ENCODE results near the gene BEGAIN.

BEGAIN gene

GRCh38 chr14:100539003-100539660, 48.1 kb downstream of the BEGAIN start:
- H3K9me2 ChIP-seq (replicated peaks; ENCODE audit: control insufficient read depth, low read length) = no peaks in the 10 kb centered on the region
- no peaks in the 10 kb centered on the region for H3F3A ChIP-seq (ENCODE audit: control insufficient read depth, insufficient read depth)
- no peaks in the 10 kb centered on the region for H3K36me3 ChIP-seq (ENCODE audit: control insufficient read depth, low read length)
- no peaks in the 10 kb centered on the region for H3K79me2 ChIP-seq (ENCODE audit: control insufficient read depth, low read length)
- TF ChIP-seq CTCF (IDR thresholded peaks at IDR 0.05; ENCODE audit: low read depth, low read length, poor library complexity, severe bottlenecking) (no peak), EZH2phosphoT487 (IDR thresholded peaks at IDR 0.05; ENCODE audit: borderline replicate concordance, low read length) (no peak)
- no peak overlapping the region for H3K27ac ChIP-seq (ENCODE audit: low read depth, low read length)
- no peaks in the 10 kb centered on the region for H3K9me3 ChIP-seq (ENCODE audit: control insufficient read depth, insufficient read depth, low read length)
- no peaks in the 10 kb centered on the region for H4K20me1 ChIP-seq (ENCODE audit: control insufficient read depth, insufficient read depth, low read depth, low read length)
- H3K4me2 ChIP-seq (ENCODE audit: low read length) = no peak overlapping the region
- no peak overlapping the region for H3K4me3 ChIP-seq (ENCODE audit: low read length)
- no peaks in the 10 kb centered on the region for H3K27me3 ChIP-seq (ENCODE audit: control insufficient read depth, low read length)
- no peaks in the 10 kb centered on the region for H3K4me1 ChIP-seq (ENCODE audit: control insufficient read depth, low read length)

- no peak for TF ChIP-seq CTCF (IDR thresholded peaks at IDR 0.05; ENCODE audit: low read depth, low read length, poor library complexity, severe bottlenecking)
- TF ChIP-seq EZH2phosphoT487 (IDR thresholded peaks at IDR 0.05; ENCODE audit: borderline replicate concordance, low read length) = no peak
- Histone ChIP-seq H3K4me1 (ENCODE audit: control insufficient read depth, low read length) (no peaks in the 10 kb centered on the region), H3K9me2 (replicated peaks; ENCODE audit: control insufficient read depth, low read length) (no peaks in the 10 kb centered on the region), H3K27ac (ENCODE audit: low read depth, low read length) (no peak overlapping the region), H3K4me2 (ENCODE audit: low read length) (no peak overlapping the region), H3K36me3 (ENCODE audit: control insufficient read depth, low read length) (no peaks in the 10 kb centered on the region), H3K27me3 (ENCODE audit: control insufficient read depth, low read length) (no peaks in the 10 kb centered on the region), H4K20me1 (ENCODE audit: control insufficient read depth, insufficient read depth, low read depth, low read length) (no peaks in the 10 kb centered on the region), H3F3A (ENCODE audit: control insufficient read depth, insufficient read depth) (no peaks in the 10 kb centered on the region), H3K4me3 (ENCODE audit: low read length) (no peak overlapping the region), H3K9me3 (ENCODE audit: control insufficient read depth, insufficient read depth, low read length) (no peaks in the 10 kb centered on the region), H3K79me2 (ENCODE audit: control insufficient read depth, low read length) (no peaks in the 10 kb centered on the region)
Observed at GRCh38 chr14:100538351-100539002, 48.7 kb downstream of the BEGAIN start.

- TF ChIP-seq CTCF (IDR thresholded peaks at IDR 0.05; ENCODE audit: low read depth, low read length, poor library complexity, severe bottlenecking) = no peak
- no peak for TF ChIP-seq EZH2phosphoT487 (IDR thresholded peaks at IDR 0.05; ENCODE audit: borderline replicate concordance, low read length)
- Histone ChIP-seq H3K4me2 (ENCODE audit: low read length) (no peak overlapping the region), H3K27me3 (ENCODE audit: control insufficient read depth, low read length) (no peaks in the 10 kb centered on the region)
Observed at GRCh38 chr14:100537446-100538350, 49.5 kb downstream of the BEGAIN start.

More at GRCh38 chr14:100537446-100538350, 49.5 kb downstream of the BEGAIN start:
- Histone ChIP-seq H3K79me2 (ENCODE audit: control insufficient read depth, low read length) (no peaks in the 10 kb centered on the region), H4K20me1 (ENCODE audit: control insufficient read depth, insufficient read depth, low read depth, low read length) (no peaks in the 10 kb centered on the region), H3K36me3 (ENCODE audit: control insufficient read depth, low read length) (no peaks in the 10 kb centered on the region), H3K4me1 (ENCODE audit: control insufficient read depth, low read length) (no peaks in the 10 kb centered on the region), H3K9me2 (replicated peaks; ENCODE audit: control insufficient read depth, low read length) (no peaks in the 10 kb centered on the region), H3F3A (ENCODE audit: control insufficient read depth, insufficient read depth) (no peaks in the 10 kb centered on the region), H3K27ac (ENCODE audit: low read depth, low read length) (no peak overlapping the region), H3K4me3 (ENCODE audit: low read length) (no peak overlapping the region), H3K9me3 (ENCODE audit: control insufficient read depth, insufficient read depth, low read length) (no peaks in the 10 kb centered on the region)

Data from DOHH2 (cell line).